ENCODE results near the gene REEP3.

REEP3 gene

GRCh38 chr10:63596924-63597323, 75.7 kb downstream of the REEP3 start:
- H3K4me3 ChIP-seq (ENCODE audit: control insufficient read depth, low read depth, low read length) = no peak overlapping the region
- TF ChIP-seq CTCF (conservative IDR thresholded peaks at IDR 0.05; ENCODE audit: control insufficient read depth, insufficient read depth, low read depth, low read length) = no peak
- DNase-seq (ENCODE audit: low read depth) = no peak

- no peak for DNase-seq (ENCODE audit: low read depth)
- no peak for TF ChIP-seq CTCF (conservative IDR thresholded peaks at IDR 0.05; ENCODE audit: control insufficient read depth, insufficient read depth, low read depth, low read length)
- no peak overlapping the region for H3K4me3 ChIP-seq (ENCODE audit: control insufficient read depth, low read depth, low read length)
Observed at GRCh38 chr10:63600540-63600939, 79.3 kb downstream of the REEP3 start.

- DNase-seq (ENCODE audit: low read depth) = peak; percentile 65
- no peak for TF ChIP-seq CTCF (conservative IDR thresholded peaks at IDR 0.05; ENCODE audit: control insufficient read depth, insufficient read depth, low read depth, low read length)
- no peak overlapping the region for H3K4me3 ChIP-seq (ENCODE audit: control insufficient read depth, low read depth, low read length)
Observed at GRCh38 chr10:63603709-63604445, 82.7 kb downstream of the REEP3 start.

- no peak for DNase-seq (ENCODE audit: low read depth)
- no peak overlapping the region for H3K4me3 ChIP-seq (ENCODE audit: control insufficient read depth, low read depth, low read length)
- TF ChIP-seq CTCF (conservative IDR thresholded peaks at IDR 0.05; ENCODE audit: control insufficient read depth, insufficient read depth, low read depth, low read length) = no peak
Observed at GRCh38 chr10:63605197-63605967, 84.2 kb downstream of the REEP3 start.

GRCh38 chr10:63608511-63608910, 87.3 kb downstream of the REEP3 start:
- no peak overlapping the region for H3K4me3 ChIP-seq (ENCODE audit: control insufficient read depth, low read depth, low read length)
- no peak for TF ChIP-seq CTCF (conservative IDR thresholded peaks at IDR 0.05; ENCODE audit: control insufficient read depth, insufficient read depth, low read depth, low read length)
- no peak for DNase-seq (ENCODE audit: low read depth)

- DNase-seq (ENCODE audit: low read depth) = peak; percentile 61
- no peak overlapping the region for H3K4me3 ChIP-seq (ENCODE audit: control insufficient read depth, low read depth, low read length)
Observed at GRCh38 chr10:63611078-63611477, 89.9 kb downstream of the REEP3 start.

More at GRCh38 chr10:63611078-63611477, 89.9 kb downstream of the REEP3 start:
- TF ChIP-seq CTCF (conservative IDR thresholded peaks at IDR 0.05; ENCODE audit: control insufficient read depth, insufficient read depth, low read depth, low read length) = no peak
